ENCODE measurements around the gene EMX1.

DNA sequence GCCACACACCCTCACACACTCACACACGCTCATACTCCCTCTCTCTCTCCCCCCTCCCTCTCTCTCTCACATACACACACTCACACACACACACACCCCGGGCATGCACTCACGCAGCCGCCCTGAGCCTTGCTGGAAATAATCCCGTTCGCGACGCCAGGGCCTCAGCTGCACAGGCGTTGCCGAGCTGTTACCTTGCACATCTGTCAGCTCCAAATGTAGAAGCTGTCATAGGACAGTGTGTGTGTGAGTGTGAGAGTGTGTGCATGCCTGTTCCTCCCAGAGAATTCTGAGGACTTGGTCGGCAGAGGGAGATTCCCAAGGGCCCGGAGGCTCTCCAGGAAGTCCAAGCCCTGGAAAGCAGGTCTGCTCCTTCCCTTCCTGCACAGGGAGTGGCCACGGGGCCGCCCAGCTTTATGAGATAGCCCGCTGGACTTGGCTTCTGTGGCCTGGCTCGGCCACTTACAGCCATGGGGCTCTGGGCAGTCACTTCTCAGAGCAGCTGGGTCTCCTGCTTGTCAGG lies 21.5 kb upstream of the EMX1 start:
- TF ChIP-seq EZH2 (IDR thresholded peaks at IDR 0.05; ENCODE audit: insufficient read depth, poor library complexity, severe bottlenecking) (no peak), EZH2phosphoT487 (IDR thresholded peaks at IDR 0.05; ENCODE audit: insufficient read depth, low read depth) (no peak)
